ENCODE data around the gene UROC1.

UROC1 gene

GRCh38 chr3:126438186-126438585, 79.4 kb downstream of the UROC1 start:
- DNase-seq: no peak

- DNase-seq: no peak
These were observed 80.5 kb downstream of the UROC1 start for GRCh38 chr3:126436826-126437717.

DNA sequence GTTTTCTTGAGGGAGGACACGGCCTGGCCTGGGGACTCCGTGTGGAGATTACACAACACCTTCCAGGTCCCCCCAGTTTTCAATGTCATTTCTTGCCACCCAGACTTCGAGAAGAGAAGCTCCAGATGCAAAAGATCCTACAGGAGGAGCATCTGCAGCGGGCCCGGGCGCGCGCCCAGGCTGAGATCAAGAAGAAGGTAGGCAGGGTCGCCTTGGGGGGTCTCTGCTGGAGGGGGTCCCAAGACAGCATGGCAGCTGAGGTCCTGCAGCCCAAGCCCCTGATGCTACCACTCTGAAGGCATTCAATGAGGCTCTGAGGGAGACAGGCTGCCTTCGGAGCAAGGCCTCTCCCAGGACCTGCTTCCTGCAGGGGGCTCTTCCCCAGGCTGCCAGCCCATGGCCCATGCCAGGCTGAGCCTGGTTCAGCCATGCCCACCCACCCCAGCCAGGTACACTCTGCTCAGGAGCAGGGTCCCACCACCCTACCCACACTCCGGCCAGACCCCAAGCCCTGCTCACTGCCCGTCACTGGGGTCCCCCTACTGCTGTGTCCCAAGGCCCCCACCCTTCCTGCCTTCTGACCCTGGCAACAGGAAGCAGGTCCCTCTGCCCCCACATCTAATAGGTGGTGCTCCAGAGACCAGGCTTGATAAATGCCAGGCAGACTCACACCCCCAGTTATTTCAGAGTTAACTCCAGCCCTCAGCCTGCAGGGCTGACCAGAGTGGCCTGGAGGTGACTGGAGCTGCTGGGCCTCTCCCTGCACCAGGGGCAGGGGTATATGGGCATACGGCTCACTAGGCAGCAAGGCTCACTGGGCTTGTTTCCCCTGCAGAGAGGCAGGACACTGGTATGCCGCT, 81.9 kb downstream of the UROC1 start:
- DNase-seq: no peak

- no peak for DNase-seq
These were observed 82.6 kb downstream of the UROC1 start for GRCh38 chr3:126434931-126435411.

- DNase-seq: no peak
These were observed 83.3 kb downstream of the UROC1 start for GRCh38 chr3:126434264-126434590.

DNA sequence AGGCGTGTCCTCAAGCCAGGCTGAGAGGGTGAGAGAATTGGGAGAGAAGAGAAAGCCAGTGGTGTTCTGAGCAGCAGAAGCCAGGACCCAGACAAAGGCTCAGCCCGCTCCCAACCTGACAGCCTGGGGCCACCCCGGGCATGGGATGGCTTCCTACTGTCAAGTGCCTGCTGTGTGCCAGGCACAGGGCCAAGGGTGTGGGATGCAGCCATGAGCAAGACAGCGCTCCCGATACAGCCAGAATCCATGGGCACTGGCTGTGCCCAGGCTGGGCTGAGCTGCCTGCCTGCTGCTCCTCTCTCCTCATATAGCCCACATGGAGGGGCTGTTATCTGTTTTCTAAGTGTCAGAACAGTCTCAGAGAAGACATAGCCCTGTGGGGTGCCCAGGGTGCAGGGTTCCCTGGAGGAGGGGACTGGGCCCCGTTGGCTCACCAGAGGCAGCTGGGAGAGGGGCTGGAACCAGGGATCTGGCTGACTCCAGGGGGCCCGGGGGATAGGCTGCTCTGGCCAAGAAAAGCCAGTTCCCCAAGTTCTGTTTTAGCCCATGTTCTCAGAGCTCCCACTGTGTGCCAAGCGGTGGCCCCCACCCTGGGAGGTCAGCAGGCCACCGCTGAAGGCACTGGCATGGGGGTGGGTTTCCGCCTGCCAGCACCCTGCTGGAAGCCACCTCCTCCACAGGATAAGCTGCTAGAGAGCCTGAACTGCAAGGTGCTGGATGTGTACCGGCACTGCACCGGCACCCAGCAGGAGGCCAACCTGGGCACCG, 83.9 kb downstream of the UROC1 start:
- no peak for DNase-seq

- no peak for DNase-seq
These were observed 84.5 kb downstream of the UROC1 start for GRCh38 chr3:126433105-126433430.

DNA sequence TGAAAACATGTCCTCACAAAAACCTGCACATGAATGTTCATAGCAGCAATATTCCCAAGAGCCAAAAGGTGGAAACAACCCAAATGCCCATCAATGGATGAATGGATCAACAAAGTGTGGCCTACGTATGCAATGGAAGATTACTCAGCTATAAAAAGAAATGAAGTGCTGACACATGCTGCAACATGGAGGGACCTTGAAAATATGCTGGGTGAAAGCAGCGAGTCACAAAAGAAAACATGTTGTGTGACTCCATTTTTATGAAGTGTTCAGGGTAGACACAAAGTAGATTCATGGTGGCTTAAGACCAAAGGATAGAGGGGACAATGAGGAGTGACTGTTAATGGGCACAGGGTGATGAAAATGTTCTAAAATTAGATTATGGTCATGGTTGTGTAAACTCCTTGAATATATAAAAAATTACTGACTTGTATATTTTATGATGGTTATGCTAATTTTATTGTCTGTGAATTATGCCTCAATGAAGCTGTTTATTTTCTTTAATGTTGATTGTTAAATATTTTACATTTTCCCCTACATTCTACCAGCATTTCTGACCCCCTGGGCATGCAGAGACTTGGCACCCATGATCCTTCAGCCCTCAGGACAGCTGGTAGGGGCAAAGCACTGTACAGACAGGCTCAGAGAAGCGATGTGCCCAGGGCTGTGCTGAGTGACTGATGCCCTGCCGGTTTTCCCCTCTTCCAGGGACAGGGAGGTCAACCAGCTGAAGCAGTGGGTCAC, 85.0 kb downstream of the UROC1 start:
- no peak for DNase-seq

Measured in activated CD4-positive, alpha-beta T cell treated with anti-CD3 and anti-CD28 coated beads, Interleukin-10, Interleukin-2, amounts not matched to agents 100 ng/mL and 50 ng/mL, durations not matched to agents 16 hours and 8 hours (primary cell).